Panc1 (cell line): ENCODE data around the gene NADSYN1.

Experiments
- CTCF ChIP-seq: fragments of 450-650 bp; IDR thresholded peaks from 2 replicates; pipeline ENCODE4 v1.5.1; 2017; ENCODE audit warnings: mild to moderate bottlenecking
- POLR2AphosphoS5 ChIP-seq: IDR thresholded peaks from 2 replicates; pipeline ENCODE4 v1.6.1; 2012; ENCODE audit warnings: mild to moderate bottlenecking, low read depth, low read length, moderate library complexity

GRCh38 chr11:71485466-71485865 lies 32.5 kb downstream of the NADSYN1 start:
- TF ChIP-seq CTCF = no peak
- TF ChIP-seq POLR2AphosphoS5 = no peak
